ENCODE measurements around the gene HOXA1. TPM values are rescaled to one million over a fixed set of nuclear protein-coding genes. Genes with fewer than 3 reads are reported as not detected.
A peak's percentile ranks its signal among the peaks of the same experiment; 100 is the strongest.

The HOXA1 gene
- total RNA-seq, 1 experiment from 2014 or later, result 0.24 TPM

GRCh38 chr7:27124902-27125689 is 29.3 kb upstream of the HOXA1 start:
- DNase-seq, result no peak
- CTCF ChIA-PET, result interaction anchor here (1.0 kb wide), 1 partner anchor 748 kb away, joined by 4 read pairs; no protein-coding TSS in a partner anchor
- no peaks in the 10 kb centered on the region for H3K9me3 Mint-ChIP-seq (ENCODE audit: low read depth, unreplicated experiment)
- H3K27me3 Mint-ChIP-seq (ENCODE audit: unreplicated experiment), result no peaks in the 10 kb centered on the region
- no peak overlapping the region for H3K4me3 Mint-ChIP-seq (ENCODE audit: low read depth, unreplicated experiment)
- H3K27ac Mint-ChIP-seq (ENCODE audit: unreplicated experiment), result no peak overlapping the region
- intact Hi-C loops (cut with micrococcal nuclease; ENCODE audit: unreplicated experiment), result loop anchor here (5.0 kb wide), 1 partner anchor 78 kb away; no protein-coding TSS in a partner anchor
- no peak for TF ChIP-seq CTCF (IDR thresholded peaks at IDR 0.05; ENCODE audit: unreplicated experiment)
- peaks cover 55% of the 10 kb centered on the region for H3K4me1 Mint-ChIP-seq (ENCODE audit: low read depth, unreplicated experiment)
- BruUV-seq (replicated peaks), result no TSS peak
- peaks cover 28% of the 10 kb centered on the region for H3K36me3 Mint-ChIP-seq (ENCODE audit: insufficient read depth, unreplicated experiment)

GRCh38 chr7:27124096-27124901 is 28.5 kb upstream of the HOXA1 start:
- Mint-ChIP-seq H3K27me3 (ENCODE audit: unreplicated experiment) (no peaks in the 10 kb centered on the region), H3K4me1 (ENCODE audit: low read depth, unreplicated experiment) (peaks cover 63% of the 10 kb centered on the region), H3K27ac (ENCODE audit: unreplicated experiment) (no peak overlapping the region), H3K9me3 (ENCODE audit: low read depth, unreplicated experiment) (no peaks in the 10 kb centered on the region), H3K4me3 (ENCODE audit: low read depth, unreplicated experiment) (peak overlapping the region; percentile 83), H3K36me3 (ENCODE audit: insufficient read depth, unreplicated experiment) (peaks cover 32% of the 10 kb centered on the region)
- BruUV-seq (replicated peaks), result no TSS peak
- no peak for TF ChIP-seq CTCF (IDR thresholded peaks at IDR 0.05; ENCODE audit: unreplicated experiment)
- CTCF ChIA-PET, result interaction anchor here (1.0 kb wide), 1 partner anchor 747 kb away, joined by 4 read pairs; no protein-coding TSS in a partner anchor
- DNase-seq, result no peak
- intact Hi-C loops (cut with micrococcal nuclease; ENCODE audit: unreplicated experiment), result loop anchor here (5.0 kb wide), 1 partner anchor 77 kb away; no protein-coding TSS in a partner anchor

- Mint-ChIP-seq H3K27ac (ENCODE audit: unreplicated experiment) (peak overlapping the region; percentile 67), H3K4me3 (ENCODE audit: low read depth, unreplicated experiment) (peak overlapping the region; percentile 83), H3K27me3 (ENCODE audit: unreplicated experiment) (no peaks in the 10 kb centered on the region), H3K9me3 (ENCODE audit: low read depth, unreplicated experiment) (no peaks in the 10 kb centered on the region), H3K4me1 (ENCODE audit: low read depth, unreplicated experiment) (peaks cover 68% of the 10 kb centered on the region), H3K36me3 (ENCODE audit: insufficient read depth, unreplicated experiment) (peaks cover 32% of the 10 kb centered on the region)
- intact Hi-C loops (cut with micrococcal nuclease; ENCODE audit: unreplicated experiment), result loop anchor here (5.0 kb wide), 1 partner anchor 76 kb away; no protein-coding TSS in a partner anchor
- DNase-seq, result no peak
- no peak for TF ChIP-seq CTCF (IDR thresholded peaks at IDR 0.05; ENCODE audit: unreplicated experiment)
- no TSS peak for BruUV-seq (replicated peaks)
- CTCF ChIA-PET, result interaction anchor here (0.8 kb wide), 1 partner anchor 881 kb away, joined by 3 read pairs; no protein-coding TSS in a partner anchor
Measured at GRCh38 chr7:27123477-27124053, 27.8 kb upstream of the HOXA1 start.

GRCh38 chr7:27123007-27123476 is 27.2 kb upstream of the HOXA1 start:
- Mint-ChIP-seq H3K9me3 (ENCODE audit: low read depth, unreplicated experiment) (no peaks in the 10 kb centered on the region), H3K4me1 (ENCODE audit: low read depth, unreplicated experiment) (peaks cover 67% of the 10 kb centered on the region), H3K4me3 (ENCODE audit: low read depth, unreplicated experiment) (peak overlapping the region; percentile 83), H3K27me3 (ENCODE audit: unreplicated experiment) (no peaks in the 10 kb centered on the region), H3K36me3 (ENCODE audit: insufficient read depth, unreplicated experiment) (peaks cover 37% of the 10 kb centered on the region), H3K27ac (ENCODE audit: unreplicated experiment) (peak overlapping the region; percentile 67)
- DNase-seq, result peak; percentile 33
- no peak for TF ChIP-seq CTCF (IDR thresholded peaks at IDR 0.05; ENCODE audit: unreplicated experiment)
- CTCF ChIA-PET, result interaction anchor here (0.6 to 0.8 kb wide), 3 partner anchors 47 to 881 kb away, joined by 3 to 14 read pairs (median 3); no protein-coding TSS in a partner anchor
- intact Hi-C loops (cut with micrococcal nuclease; ENCODE audit: unreplicated experiment), result loop anchor here (5.0 kb wide), 1 partner anchor 76 kb away; no protein-coding TSS in a partner anchor
- no TSS peak for BruUV-seq (replicated peaks)

Data from Calu3 (cell line).